HG03135 (cell line): ENCODE data around the gene CDH12.
"Not testable (repeated sequence)": the region's sequence is repeated elsewhere in the genome, so short reads cannot be mapped to it uniquely, and the experiment has no call there.

ENCODE experiments used
- ATAC-seq: cut with Tn5 transposase; IDR thresholded peaks from one replicate; pipeline ENCODE4 v1.9.1; 2021; ENCODE audit warnings: mild to moderate bottlenecking, moderate library complexity; ENCODE audit not compliant: unreplicated experiment

CDH12 gene

GRCh38 chr5:22852807-22853660, at the start of gene CDH12:
TSS of gene CDH12 (minus strand) at chr5:22853344.
- no peak for ATAC-seq

- ATAC-seq: no peak
Measured at GRCh38 chr5:22901885-22902284, 48.7 kb upstream of the CDH12 start.

- no peak for ATAC-seq
Measured at GRCh38 chr5:22900801-22901310, 47.7 kb upstream of the CDH12 start.

GRCh38 chr5:22899341-22899740, 46.2 kb upstream of the CDH12 start:
- no peak for ATAC-seq

- ATAC-seq: no peak
Measured at GRCh38 chr5:22896152-22896551, 43.0 kb upstream of the CDH12 start.

- ATAC-seq: no peak
Measured at GRCh38 chr5:22892441-22892840, 39.3 kb upstream of the CDH12 start.

- no peak for ATAC-seq
Measured at GRCh38 chr5:22889720-22890119, 36.6 kb upstream of the CDH12 start.

- no peak for ATAC-seq
Measured at GRCh38 chr5:22887566-22887965, 34.4 kb upstream of the CDH12 start.

- not testable (repeated sequence) for ATAC-seq
Measured at GRCh38 chr5:22858911-22859310, 5.8 kb upstream of the CDH12 start.

GRCh38 chr5:22855824-22856223, 2.7 kb upstream of the CDH12 start:
- ATAC-seq: no peak

- ATAC-seq: no peak
Measured at GRCh38 chr5:22850981-22851380, 2.2 kb downstream of the CDH12 start.

GRCh38 chr5:22846693-22847092, 6.5 kb downstream of the CDH12 start:
- no peak for ATAC-seq

GRCh38 chr5:22844636-22845035, 8.5 kb downstream of the CDH12 start:
- no peak for ATAC-seq

GRCh38 chr5:22844155-22844554, 9.0 kb downstream of the CDH12 start:
- ATAC-seq: no peak

- ATAC-seq: no peak
Measured at GRCh38 chr5:22842574-22842973, 10.6 kb downstream of the CDH12 start.

GRCh38 chr5:22837803-22838202, 15.3 kb downstream of the CDH12 start:
- no peak for ATAC-seq

- no peak for ATAC-seq
Measured at GRCh38 chr5:22835686-22836085, 17.5 kb downstream of the CDH12 start.

GRCh38 chr5:22793463-22793862, 59.7 kb downstream of the CDH12 start:
- ATAC-seq: no peak

GRCh38 chr5:22787807-22788206, 65.3 kb downstream of the CDH12 start:
- no peak for ATAC-seq

- no peak for ATAC-seq
Measured at GRCh38 chr5:22787398-22787797, 65.7 kb downstream of the CDH12 start.

GRCh38 chr5:22780756-22781155, 72.4 kb downstream of the CDH12 start:
- no peak for ATAC-seq

GRCh38 chr5:22779499-22779898, 73.6 kb downstream of the CDH12 start:
- ATAC-seq: no peak

GRCh38 chr5:22776285-22776684, 76.9 kb downstream of the CDH12 start:
- ATAC-seq: no peak
